ENCODE data around the gene VPS35L. TPM values are rescaled to one million over a fixed set of nuclear protein-coding genes. Genes with fewer than 3 reads are reported as not detected.

Gene VPS35L
- total and polyA plus RNA-seq, 2 of the 13 experiments (the other 11 are each of a cell fraction or from before 2014, with no cell fraction given) = 1.4 to 1.6 TPM

DNA sequence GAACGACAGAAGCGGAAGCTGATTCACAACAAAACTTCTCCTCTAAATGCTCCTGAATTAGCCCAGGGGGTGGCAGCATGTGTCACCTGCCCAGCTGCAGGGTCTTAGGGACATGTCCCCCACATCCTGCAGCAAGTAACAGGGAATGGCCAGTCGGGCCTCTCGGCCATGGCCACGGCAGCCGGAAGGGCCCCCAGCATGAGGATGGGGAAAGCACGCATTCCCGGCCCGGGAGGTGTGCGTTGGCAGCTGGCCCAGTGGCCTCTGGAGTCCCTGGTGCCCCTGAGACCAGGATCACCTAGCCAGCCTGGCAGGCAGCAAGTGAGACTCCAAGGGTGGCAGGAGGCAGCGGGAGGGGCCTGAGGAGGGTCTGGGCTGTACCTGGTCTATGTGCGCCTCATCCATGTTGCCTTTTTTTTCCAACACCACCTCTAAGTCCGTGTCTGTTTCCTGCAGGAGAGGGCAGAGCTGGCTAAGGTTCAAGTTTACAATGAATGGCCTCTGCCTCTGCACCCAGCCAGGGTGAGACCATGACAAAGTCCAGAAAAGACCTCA, 155.6 kb downstream of the VPS35L start:
- Histone ChIP-seq H3K9me3 (ENCODE audit: low read length) (no peaks in the 10 kb centered on the region), H3K4me1 (ENCODE audit: insufficient read depth, low read length) (peaks cover 29% of the 10 kb centered on the region), H3K27ac (ENCODE audit: extremely low read length, insufficient read depth, low read length) (peak overlapping the region; percentile 47), H3K36me3 (replicated peaks in 1 of 2; ENCODE audit: control insufficient read depth in 1 of 2, insufficient read depth in 2 of 2, low read length in 2 of 2) (peaks cover 45 to 59% of the 10 kb centered on the region in 2 experiments), H3K9ac (ENCODE audit: insufficient read depth, low read depth, low read length) (0 out of 2 replicates have a peak overlapping the region, but pooled peaks have one; percentile 13), H3K79me2 (ENCODE audit: insufficient read depth, low read length) (peaks cover 12% of the 10 kb centered on the region), H3K4me3 (replicated peaks in 1 of 3; ENCODE audit: insufficient read depth in 1 of 3, low read depth in 2 of 3, low read length in 3 of 3) (no peak overlapping the region), H2AFZ (ENCODE audit: low read length) (no peak overlapping the region), H4K20me1 (ENCODE audit: insufficient read depth, low read length) (peaks cover 4% of the 10 kb centered on the region), H3K4me2 (ENCODE audit: low read depth, low read length) (peak overlapping the region; percentile 51), H3K27me3 (ENCODE audit: control insufficient read depth in 1 of 2, insufficient read depth in 2 of 2, low read length in 2 of 2) (no peaks in the 10 kb centered on the region)
- BruUV-seq (replicated peaks) = no TSS peak
- WGBS (ENCODE audit: low lambda C conversion rate) = 73% methylated on average over 9 of the region's 13 CpGs
- in situ Hi-C loops (cut with HindIII; ENCODE audit: extremely low pct_ligation_motif_present, low pct_unique_long_range_greater_than_20kb) = no loop called here
- ATAC-seq = peak; percentile 74
- intact Hi-C loops (cut with micrococcal nuclease; ENCODE audit: unreplicated experiment) = no loop called here
- ChIA-PET CTCF (ENCODE audit: low intra/inter-chr PET ratio, low total read pairs) (no interaction called here), POLR2A (interaction anchor here (1.5 kb wide), 1 partner anchor 22 kb away, joined by 3 read pairs; no protein-coding TSS in a partner anchor)
- DNase-seq (ENCODE audit: low spot score) = no peak
- FAIRE-seq = peak; percentile 63
- TF ChIP-seq XRCC5 (optimal IDR thresholded peaks at IDR 0.05; ENCODE audit: low read length) (peak; percentile 48), TBL1XR1 (IDR thresholded peaks at IDR 0.05; ENCODE audit: borderline replicate concordance, low read length, partially characterized antibody) (peak; percentile 19), ZNF501 (CRISPR knock-in tag; IDR thresholded peaks at IDR 0.05) (peak; percentile 63; the same call in 1 of the 2 replicates), ZNF678 (CRISPR knock-in tag; IDR thresholded peaks at IDR 0.05) (0 out of 2 replicates have a peak, but pooled peaks have one; percentile 35), RBFOX2 (IDR thresholded peaks at IDR 0.05; ENCODE audit: low read depth, low read length) (peak; percentile 66), ZNF768 (CRISPR knock-in tag; IDR thresholded peaks at IDR 0.05) (peak; percentile 61; the same call in 1 of the 2 replicates), ZBTB38 (CRISPR knock-in tag; IDR thresholded peaks at IDR 0.05) (0 out of 2 replicates have a peak, but pooled peaks have one; percentile 50), PATZ1 (CRISPR knock-in tag; IDR thresholded peaks at IDR 0.05) (peak; percentile 49; the same call in 1 of the 2 replicates), ARID4A (CRISPR knock-in tag; IDR thresholded peaks at IDR 0.05; ENCODE audit: borderline replicate concordance) (peak; percentile 22; the same call in 1 of the 2 replicates), ASH2L (IDR thresholded peaks at IDR 0.05; ENCODE audit: insufficient read length, low read depth, low read length) (peak; percentile 41)
- TF ChIP-seq, protein P1, sequence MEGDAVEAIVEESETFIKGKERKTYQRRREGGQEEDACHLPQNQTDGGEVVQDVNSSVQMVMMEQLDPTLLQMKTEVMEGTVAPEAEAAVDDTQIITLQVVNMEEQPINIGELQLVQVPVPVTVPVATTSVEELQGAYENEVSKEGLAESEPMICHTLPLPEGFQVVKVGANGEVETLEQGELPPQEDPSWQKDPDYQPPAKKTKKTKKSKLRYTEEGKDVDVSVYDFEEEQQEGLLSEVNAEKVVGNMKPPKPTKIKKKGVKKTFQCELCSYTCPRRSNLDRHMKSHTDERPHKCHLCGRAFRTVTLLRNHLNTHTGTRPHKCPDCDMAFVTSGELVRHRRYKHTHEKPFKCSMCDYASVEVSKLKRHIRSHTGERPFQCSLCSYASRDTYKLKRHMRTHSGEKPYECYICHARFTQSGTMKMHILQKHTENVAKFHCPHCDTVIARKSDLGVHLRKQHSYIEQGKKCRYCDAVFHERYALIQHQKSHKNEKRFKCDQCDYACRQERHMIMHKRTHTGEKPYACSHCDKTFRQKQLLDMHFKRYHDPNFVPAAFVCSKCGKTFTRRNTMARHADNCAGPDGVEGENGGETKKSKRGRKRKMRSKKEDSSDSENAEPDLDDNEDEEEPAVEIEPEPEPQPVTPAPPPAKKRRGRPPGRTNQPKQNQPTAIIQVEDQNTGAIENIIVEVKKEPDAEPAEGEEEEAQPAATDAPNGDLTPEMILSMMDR (CRISPR knock-in tag; IDR thresholded peaks at IDR 0.05) = peak; percentile 36; the same call in 1 of the 2 replicates

Data from HepG2 (cell line).